ENCODE data around the gene TSSC4.

- TF ChIP-seq CTCF (IDR thresholded peaks at IDR 0.05; ENCODE audit: low read length) (no peak), EZH2 (IDR thresholded peaks at IDR 0.05; ENCODE audit: borderline replicate concordance, low read length) (no peak)
Observed at GRCh38 chr11:2368851-2369180, 31.7 kb upstream of the TSSC4 start.
